HL-60 (cell line): ENCODE data around the gene MEN1.

Experiments used
- CTCF ChIP-seq: IDR thresholded peaks from one replicate; pipeline ENCODE4 v1.5.1; 2011; ENCODE audit warnings: low read length, control low read depth, inconsistent platforms; ENCODE audit not compliant: insufficient read depth
- POLR2AphosphoS5 ChIP-seq: IDR thresholded peaks from 2 replicates; pipeline ENCODE4 v1.6.1; 2012; ENCODE audit warnings: low read depth
- REST ChIP-seq: IDR thresholded peaks from 2 replicates; pipeline ENCODE4 v1.6.1; 2012; ENCODE audit warnings: low read depth; ENCODE audit not compliant: insufficient replicate concordance
- SPI1 ChIP-seq: IDR thresholded peaks from 2 replicates; pipeline ENCODE4 v1.6.1; 2012; ENCODE audit warnings: low read depth, mild to moderate bottlenecking, borderline replicate concordance

GRCh38 chr11:64846998-64847666 lies 36.8 kb upstream of the MEN1 start:
- no peak for TF ChIP-seq POLR2AphosphoS5
- TF ChIP-seq CTCF: peak; percentile 92
- no peak for TF ChIP-seq SPI1
- TF ChIP-seq REST: no peak
